ENCODE data around the gene DPP10.
A peak's percentile ranks its signal among the peaks of the same experiment; 100 is the strongest.

DPP10 gene

DNA sequence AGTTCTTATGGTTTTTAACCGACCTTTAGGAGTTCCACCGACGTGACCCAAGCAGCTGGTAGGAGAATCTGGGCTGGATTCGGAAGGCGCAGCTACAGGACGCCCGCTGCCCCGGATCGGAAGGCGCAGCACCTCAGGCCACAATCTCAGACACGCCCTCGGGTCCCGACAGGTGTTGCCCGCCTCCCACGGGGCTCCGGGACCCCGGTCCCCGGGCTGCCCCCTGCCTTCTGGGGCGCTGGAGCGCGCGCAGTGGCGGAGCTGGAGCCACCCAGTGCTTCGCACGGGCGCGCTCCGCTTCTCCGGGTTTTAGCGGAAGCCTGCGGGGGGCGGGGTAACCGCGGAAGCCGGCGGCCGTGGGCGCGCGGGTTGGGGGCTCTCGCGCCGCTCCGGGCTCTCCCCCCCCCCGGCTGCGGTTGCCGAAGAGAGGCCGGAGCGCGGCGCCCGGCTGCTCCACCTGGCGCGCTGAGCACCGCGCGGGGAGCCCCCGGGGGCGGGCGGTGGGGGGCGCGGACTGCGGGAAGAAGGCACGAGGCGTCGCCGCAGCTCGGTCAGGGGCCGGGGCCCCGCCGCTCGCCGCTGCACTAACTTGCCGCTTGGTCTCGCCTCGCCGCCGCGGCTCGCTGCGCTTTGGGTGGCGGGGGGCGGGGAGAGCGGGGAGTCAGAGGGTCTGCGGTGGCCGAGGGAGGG, 718.8 kb downstream of the DPP10 start:
- DNase-seq (ENCODE audit: low spot score) = no peak

DNA sequence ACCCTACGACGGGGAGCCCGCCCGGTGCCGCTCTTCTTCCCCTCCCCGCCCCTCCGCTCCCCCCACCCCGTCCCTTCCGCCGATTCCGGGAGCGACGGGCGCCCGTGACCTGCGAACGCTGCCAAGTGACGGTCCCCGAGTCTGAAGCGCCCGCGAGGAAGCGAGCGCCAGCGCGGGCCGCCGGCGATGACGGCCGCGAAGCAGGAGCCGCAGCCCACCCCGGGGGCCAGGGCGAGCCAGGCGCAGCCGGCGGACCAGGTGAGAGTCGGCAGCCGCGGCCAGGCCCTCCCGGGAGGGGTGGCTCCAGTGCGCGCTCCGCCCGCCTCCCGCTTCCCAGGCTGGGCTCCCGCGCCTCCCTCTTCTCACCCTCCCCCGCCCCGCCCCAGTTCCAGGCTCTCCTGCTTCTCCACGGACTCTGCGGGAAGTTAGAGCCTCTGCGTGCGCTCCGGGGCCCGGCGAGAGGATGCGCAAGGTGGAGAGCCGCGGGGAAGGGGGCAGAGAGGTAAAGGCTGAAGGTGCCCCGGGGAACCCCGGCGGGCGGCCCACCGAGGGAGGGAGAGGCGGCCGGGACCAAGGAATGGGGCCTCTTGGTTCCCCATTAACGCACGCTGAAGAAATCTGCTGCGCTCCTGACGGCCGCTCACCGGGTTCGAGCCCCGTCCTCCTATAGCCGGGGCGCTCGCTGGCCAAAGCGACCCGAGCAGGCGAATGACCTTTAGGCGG, 719.5 kb downstream of the DPP10 start:
- DNase-seq (ENCODE audit: low spot score) = no peak

DNA sequence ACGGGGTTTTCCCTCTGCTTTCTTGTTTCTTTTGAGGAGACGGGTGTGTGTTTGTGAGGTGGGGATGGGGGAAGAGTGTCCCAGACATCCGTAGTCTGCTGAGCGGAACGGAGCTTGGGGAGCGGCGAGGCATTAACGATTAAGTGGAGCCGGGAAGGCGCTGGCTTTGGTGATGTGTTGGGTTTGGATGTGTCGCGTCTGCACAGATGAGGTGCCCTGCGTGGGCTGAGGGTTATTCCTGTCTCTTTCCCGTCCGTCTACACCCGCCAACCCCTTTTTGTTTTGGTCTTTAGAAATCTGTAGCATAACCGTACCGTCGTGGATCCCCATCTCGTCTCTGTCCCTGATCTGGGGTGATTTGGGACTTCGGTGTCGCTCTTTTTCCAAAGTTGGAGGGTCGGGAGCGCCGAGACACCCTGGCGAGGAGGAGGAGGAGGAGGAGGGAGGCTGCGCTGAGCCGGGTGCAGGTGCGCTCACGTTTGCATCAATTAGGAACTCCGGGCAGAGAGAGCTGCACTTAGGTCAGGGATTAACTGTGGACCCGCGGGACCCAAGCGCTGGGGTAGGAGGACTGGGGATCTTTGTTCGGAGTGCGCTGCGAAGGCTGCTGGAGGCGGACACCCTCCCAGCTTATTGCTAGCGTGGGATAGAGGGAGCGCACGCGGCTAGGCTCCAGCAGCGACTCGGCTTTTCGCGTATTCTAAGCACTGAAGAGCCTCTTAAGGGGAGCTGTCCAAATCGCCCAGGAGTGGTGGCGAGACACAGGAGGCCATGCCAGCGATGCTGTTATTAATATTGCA, 720.3 kb downstream of the DPP10 start:
- DNase-seq (ENCODE audit: low spot score) = no peak

DNA sequence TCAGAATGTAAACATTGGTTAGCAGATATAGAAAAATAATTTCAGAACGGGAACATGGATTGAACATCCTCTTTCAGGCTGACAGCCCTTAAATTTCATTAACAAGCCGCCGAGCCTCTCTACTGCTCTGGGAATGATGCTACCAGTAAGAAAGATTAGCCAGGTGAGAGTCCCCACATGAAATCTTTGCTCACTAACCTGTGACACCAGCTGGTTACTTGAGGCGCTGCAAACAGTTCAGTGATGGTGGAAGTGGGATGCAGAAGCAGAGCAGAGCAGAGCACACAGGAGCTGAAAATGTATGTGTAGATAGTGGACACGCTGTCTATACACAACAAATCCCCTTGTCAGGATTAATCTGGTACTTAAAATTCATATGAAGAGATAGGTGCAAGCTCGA, 721.1 kb downstream of the DPP10 start:
- no peak for DNase-seq (ENCODE audit: low spot score)

DNA sequence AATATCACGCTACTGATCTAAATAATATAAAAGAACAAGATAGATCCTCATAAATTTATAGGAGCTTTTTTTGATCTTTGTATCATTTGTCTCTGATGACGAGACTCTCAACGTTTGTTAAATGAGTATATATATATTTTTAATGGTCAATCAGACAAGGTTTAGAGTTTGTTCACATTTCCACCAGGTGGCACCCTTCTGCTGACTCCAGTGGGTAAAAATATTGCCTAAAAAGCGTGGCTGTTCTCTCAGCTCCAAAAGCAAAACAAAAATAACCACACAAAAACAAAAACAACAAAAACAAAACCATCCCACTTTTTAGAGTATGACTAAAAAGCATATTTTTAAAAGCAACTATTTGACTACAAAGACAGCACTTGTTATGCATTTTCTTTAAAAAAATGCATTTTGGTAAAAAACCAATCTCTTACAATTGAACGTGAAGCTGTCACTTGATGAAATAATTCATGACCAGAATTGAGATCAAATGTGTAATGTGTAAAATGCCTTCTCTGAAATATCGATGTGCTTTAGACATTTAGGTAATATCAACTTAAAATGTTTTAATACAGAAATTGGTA, 723.2 kb downstream of the DPP10 start:
- peak; percentile 59 for DNase-seq (ENCODE audit: low spot score)

DNA sequence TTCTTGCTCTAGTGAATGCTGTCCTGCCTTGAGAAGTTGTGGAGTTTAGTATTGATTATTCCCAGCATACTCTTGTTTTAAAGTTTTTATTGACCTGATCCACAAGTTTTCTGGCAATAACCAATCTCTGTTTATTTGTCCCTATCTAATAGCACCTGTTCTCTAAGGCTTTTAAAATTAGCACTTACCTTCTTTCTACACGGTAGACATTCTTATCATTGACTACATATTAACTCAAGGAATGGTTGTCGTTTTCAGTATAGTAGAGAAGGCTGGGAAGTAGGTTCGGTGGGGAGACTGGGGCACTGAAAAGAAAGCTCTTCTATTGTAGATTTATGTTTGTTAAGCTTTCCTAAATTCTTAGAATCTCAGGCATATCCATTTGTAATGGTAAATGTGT, 726.0 kb downstream of the DPP10 start:
- no peak for DNase-seq (ENCODE audit: low spot score)

DNA sequence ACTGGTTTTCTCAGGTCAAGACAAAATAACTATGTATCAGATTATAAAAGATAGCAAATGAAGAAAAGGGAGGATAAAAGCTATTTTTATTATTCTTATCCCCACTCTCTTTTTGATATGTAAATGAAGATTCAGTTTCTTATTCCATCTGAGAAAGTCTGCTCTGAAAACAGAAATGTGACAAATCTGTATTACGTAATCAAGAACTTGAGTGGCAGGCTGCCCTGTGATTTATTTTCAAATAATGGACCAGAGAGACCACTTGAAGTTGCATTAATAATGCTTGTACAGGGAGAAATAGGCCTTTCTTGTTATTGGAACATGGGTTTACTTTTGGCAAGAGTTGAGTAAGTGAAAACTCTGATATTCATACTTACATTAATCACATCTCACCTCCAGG, 727.4 kb downstream of the DPP10 start:
- DNase-seq (ENCODE audit: low spot score) = no peak

DNA sequence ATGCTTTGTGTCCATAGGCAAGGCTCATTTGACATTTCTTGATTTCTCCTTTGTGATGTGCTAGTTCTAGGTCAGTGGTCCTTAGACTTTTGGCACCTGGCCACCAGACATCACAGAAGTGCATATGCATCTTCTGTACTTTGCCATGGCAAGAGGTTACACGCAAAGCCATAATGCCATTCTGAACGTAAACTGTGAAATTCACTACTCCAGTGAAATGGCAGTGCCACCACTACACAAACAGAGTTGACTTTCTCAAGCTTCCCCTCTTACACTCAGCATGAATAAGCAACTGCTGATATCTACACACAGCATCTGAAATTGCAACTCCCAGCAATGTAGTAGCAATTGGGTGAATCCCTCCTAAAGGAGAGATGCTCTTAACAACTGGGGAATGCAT, 729.3 kb downstream of the DPP10 start:
- no peak for DNase-seq (ENCODE audit: low spot score)

DNA sequence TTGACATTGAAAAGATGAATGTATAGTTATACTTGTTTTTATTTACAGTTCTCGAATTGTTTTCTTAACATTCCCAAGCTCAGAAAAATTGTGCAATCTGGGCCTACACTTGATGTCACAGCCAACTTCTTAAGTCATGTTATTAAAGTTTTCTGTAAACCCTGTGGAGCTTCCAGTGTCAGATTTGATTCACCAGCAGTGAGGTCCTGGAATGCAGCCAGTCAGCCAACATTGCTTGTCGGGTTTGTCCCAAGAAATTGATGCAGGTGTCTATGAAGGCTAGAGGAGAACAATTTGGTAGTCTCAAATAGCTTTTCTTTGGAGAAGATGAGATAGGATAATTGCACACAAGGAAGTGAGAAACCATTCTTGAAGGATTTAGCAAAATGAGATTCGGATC, 732.2 kb downstream of the DPP10 start:
- DNase-seq (ENCODE audit: low spot score) = no peak

DNA sequence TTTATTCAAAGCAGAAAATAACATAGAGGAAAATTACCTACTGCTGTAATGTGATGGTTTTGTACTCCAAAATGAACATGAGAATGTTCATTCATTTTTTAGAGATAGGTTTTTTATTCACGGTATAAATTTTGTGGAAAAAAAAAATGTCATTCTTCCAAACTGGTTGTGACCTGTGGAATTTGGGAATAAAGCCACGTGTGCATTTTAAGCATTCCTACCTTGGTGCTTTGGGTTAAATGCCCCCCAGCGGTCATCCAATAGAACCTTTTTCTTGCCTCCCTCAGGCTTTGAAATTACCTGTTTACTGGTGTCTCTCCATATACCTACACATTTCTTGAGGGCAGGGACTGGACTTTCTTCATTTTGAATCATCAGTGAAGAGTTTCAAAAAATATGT, 740.7 kb downstream of the DPP10 start:
- no peak for DNase-seq (ENCODE audit: low spot score)

DNA sequence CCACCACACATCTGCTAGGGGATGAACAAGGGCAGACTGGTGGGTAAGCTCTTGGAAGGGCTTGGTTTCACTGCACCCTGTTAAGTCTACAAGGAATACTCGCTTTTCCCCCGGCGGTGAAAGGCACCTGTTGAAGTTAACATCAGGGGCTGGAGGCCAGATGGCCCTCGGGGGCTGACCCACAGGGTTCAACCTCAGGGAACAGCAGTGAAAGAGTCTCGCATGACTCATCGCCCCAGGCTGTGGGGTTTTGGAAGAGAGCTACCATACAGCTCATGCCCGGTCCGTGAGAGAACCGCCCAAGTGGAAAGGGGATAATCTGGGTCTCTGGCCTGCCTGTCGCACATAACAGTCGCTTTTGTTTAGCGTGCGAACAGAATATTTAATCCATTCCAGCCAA, 748.0 kb downstream of the DPP10 start:
- DNase-seq (ENCODE audit: low spot score) = no peak

DNA sequence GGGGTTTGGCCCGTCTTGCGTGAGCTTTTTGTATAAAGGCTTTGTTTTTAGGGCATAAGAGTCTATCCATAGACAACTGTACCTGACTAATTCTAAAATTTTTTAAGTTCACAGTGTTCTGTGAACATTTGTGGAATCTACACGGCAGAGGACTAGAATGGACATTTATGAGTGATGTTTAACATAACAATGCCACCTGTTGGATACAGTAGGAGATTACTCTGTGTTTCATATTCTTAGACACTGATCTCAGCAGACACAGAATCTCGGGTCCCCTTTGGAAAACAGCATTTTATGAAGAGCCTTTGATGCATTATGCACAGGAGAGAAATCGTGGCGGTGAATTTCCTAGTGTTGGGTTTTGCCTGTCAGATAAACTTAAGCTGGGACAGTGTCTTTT, 752.2 kb downstream of the DPP10 start:
- DNase-seq (ENCODE audit: low spot score) = no peak

DNA sequence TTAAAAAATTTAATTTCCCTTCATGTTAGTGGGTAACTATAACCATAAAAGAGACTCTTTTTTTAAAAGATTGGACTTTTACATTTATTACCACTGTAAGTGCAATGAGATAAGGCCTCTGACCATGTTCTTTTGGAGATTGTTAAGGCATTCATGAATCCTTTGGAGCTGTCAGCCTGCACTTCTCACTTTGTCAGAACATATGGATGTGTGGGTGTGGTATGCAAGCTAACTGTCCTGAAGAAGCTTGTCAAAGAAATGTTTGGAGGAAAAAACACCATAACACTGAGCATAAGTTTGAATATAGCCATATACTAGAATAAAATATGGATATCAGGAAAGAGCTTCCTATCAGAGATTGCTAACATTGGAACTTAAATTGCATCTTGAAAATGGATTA, 754.1 kb downstream of the DPP10 start:
- no peak for DNase-seq (ENCODE audit: low spot score)

DNA sequence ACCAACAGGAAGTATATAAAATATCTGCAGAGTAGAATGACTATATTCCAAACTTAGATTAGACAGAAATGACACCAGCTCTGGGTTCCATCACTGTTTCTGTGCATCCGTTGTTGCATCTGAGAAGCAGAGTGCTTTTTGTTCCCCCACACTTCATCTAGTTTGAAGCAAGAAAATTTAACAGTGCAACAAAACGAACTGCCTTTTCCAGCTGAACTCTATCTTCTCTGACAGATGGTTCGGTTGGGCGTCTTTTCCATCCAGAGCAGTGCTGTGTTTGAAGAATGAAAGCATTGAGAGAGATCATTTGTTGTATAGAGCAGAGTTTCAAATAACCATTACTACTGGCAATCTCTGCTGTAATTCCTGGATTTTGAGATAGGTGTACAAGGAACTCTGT, 757.5 kb downstream of the DPP10 start:
- no peak for DNase-seq (ENCODE audit: low spot score)

DNA sequence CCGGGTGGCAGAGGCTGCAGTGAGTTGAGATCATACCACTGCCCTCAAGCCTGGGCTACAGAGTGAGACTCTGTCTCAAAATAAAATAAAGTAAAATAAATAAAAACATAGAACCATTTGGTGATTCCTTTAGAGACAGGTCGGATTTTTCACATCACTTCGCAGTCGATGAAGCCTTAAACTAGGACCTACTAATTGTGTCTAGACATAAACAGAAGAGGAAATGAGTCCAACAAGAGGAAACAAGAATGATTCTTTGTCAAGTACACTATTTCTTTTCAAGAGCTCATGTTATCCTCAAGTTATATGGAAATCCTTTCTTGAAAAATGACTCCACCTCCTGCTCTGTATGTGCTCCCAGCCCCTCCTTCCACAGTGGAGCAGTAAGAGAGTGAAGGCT, 758.9 kb downstream of the DPP10 start:
- DNase-seq (ENCODE audit: low spot score) = no peak

DNA sequence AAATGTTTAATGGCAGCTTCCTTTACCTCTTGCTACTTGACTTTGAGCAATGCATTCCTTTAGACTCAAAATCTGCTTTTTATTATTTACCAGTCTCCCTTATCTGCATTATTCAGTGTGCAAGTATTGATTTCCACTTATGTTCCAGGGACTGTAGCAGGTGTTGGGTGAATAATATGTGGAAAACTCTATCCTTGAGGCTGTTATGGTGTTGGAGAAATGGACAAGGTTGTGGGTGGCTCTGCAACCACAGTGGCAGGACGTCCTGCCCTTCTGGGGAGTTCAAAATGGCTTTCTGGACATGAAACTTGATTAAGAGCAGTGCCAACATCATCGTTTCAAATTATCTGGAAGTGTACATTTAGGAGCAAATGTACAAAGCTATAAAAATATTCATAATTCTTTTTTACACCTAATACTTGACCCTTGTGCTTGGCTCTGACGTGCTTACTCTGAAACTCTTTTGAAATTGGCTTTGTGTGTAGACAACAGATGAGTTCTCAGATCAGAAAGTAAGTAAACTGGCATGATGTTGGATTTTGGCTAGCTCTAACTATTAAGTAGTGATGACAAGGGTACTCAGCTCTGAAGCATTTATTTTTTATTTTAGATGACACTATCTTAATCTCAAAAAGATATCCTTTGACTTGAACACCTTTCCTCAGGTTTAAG, 766.2 kb downstream of the DPP10 start:
- DNase-seq (ENCODE audit: low spot score) = no peak

DNA sequence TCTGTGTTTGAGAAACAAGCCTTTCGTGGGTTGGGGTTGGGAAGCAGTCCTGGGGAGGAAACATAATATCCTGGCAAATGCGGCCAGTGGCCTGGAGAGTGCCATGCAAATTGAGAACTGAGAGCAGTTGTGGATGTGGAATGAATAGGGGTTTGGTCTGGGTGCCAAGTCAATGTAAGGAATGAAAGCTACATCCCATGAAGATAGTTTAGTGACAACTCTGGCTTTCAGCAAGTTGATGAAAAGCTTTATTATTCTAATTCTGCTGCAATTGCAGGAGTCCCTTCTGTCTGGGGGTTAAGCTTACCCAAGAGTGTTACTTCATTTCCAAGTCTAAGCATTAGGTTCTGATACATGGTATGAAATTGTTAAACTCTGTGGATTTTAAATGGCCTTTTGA, 771.6 kb downstream of the DPP10 start:
- no peak for DNase-seq (ENCODE audit: low spot score)

DNA sequence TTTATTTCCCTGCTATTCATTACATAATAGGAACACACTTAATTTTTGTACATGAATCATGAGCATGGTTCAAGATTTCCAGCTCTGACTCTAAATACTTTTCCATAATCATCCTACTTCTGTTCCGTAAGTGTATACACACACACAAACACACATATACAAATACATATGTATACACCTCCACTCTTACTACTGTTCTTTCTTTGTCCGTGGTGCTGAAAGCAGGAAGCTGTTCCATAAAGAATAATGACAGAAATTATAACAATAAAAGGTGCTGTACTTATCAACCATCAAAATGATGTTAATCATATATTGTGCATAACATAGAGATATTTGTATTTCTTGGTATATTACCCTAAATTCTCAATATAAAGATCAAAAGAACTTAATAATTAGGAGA, 776.9 kb downstream of the DPP10 start:
- no peak for DNase-seq (ENCODE audit: low spot score)

DNA sequence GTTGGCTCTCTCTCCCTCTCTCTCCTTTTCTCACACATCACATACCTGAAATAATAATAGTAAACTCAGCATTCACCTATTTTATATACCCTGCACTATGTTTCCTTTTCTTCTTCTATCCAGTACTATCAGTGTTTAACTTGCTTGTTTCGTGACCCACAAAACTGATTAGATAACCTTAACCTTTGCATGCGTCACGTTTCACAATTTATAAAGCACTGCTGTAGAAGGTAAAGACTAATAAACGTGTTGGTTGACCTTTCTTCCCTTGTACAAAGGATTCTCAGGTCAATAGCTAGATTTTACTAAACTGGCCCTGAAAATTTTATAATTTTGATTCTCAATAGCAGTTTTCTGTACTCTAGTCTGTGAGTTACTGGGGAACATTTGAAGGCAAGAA, 791.7 kb downstream of the DPP10 start:
- no peak for DNase-seq (ENCODE audit: low spot score)

DNA sequence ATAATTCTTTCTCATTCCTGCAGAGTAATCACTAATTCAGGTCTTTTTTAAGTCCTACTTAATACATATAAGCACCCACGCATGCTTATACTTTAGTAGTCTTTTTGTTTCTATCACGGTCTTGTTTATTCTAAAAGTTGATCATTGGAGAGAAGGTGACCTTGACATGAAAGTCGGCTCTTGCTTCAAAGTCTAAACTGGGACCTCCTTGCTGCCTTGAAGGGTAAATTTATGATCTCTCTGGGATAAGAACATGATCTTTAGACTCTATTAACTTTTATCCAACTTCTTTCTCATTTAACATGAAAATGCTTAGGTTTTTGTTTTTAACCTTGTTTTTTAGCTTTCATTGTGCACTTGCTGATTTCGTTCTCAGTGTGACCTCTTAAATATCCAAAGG, 792.3 kb downstream of the DPP10 start:
- no peak for DNase-seq (ENCODE audit: low spot score)

DNA sequence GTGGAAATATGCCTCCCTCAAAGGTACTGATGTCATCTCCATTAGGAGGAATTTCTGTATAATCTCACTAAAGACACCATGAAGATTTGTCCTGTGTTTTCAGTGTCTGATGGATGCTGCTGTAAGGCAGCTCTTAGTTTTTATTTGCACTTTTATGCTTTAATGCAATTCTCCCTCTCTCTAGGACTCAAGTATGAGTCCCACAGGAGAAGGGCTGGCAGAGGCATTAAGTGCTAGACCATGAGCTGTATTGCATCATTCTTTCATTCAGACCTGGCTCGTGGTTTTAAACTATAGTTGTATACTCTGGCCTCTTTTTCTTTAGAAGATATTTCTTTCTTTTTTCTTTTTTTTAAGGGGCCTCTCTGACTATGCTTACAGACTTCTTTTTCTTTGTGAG, 805.6 kb downstream of the DPP10 start:
- DNase-seq (ENCODE audit: low spot score) = no peak

DNA sequence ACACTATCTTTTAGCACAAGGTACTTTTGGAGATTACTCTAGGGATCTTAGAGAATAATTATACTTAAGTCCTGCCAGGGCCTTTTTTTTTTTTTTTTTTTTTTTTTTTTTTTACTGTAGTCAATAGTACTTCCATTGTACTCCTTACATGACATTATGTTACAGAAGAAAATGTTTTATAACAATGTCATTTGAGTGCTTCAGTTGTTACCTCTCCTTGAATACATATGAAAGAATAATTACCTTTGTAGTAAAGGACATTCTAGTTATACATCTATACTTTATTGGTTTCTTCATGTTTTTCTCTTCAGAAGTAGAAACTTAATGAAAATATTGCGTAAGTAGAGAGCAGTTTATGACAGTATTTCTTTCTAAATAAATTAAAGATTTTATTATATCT, 834.9 kb downstream of the DPP10 start:
- no peak for DNase-seq (ENCODE audit: low spot score)

Data from NAMALWA (cell line).